ENCODE results near the gene DBT.

- TF ChIP-seq GATA3 (IDR thresholded peaks at IDR 0.05; ENCODE audit: low read depth, low read length) (no peak), GATA2 (IDR thresholded peaks at IDR 0.05; ENCODE audit: low read depth, low read length) (no peak)
Measured at GRCh38 chr1:100266741-100267140, 17.1 kb upstream of the DBT start.

Measured in SH-SY5Y (cell line).